ENCODE results near the gene CTBS.
A peak's percentile ranks its signal among the peaks of the same experiment; 100 is the strongest.
"Not testable (repeated sequence)": the region's sequence is repeated elsewhere in the genome, so short reads cannot be mapped to it uniquely, and the experiment has no call there.

Gene CTBS

GRCh38 chr1:84603223-84603622 lies 29.0 kb upstream of the CTBS start:
- Mint-ChIP-seq H3K36me3 (ENCODE audit: low read depth) (peaks cover 12% of the 10 kb centered on the region), H3K27ac (no peak overlapping the region), H3K4me1 (ENCODE audit: low read depth) (peaks cover 20% of the 10 kb centered on the region), H3K27me3 (ENCODE audit: low read depth) (no peaks in the 10 kb centered on the region), H3K4me3 (no peak overlapping the region), H3K9me3 (peaks cover 45% of the 10 kb centered on the region)
- DNase-seq (ENCODE audit: low spot score) = no peak

- DNase-seq (ENCODE audit: low spot score) = no peak
- H3K4me3 Mint-ChIP-seq = no peak overlapping the region
- H3K27ac Mint-ChIP-seq = no peak overlapping the region
- H3K36me3 Mint-ChIP-seq (ENCODE audit: low read depth) = peaks cover 11% of the 10 kb centered on the region
- peaks cover 20% of the 10 kb centered on the region for H3K4me1 Mint-ChIP-seq (ENCODE audit: low read depth)
- H3K9me3 Mint-ChIP-seq = peaks cover 32% of the 10 kb centered on the region
- no peaks in the 10 kb centered on the region for H3K27me3 Mint-ChIP-seq (ENCODE audit: low read depth)
Observed at GRCh38 chr1:84600796-84601195, 26.6 kb upstream of the CTBS start.

GRCh38 chr1:84598846-84599741 lies 24.9 kb upstream of the CTBS start:
- DNase-seq (ENCODE audit: low spot score) = no peak
- Mint-ChIP-seq H3K9me3 (peaks cover 22% of the 10 kb centered on the region), H3K4me1 (ENCODE audit: low read depth) (peaks cover 20% of the 10 kb centered on the region), H3K36me3 (ENCODE audit: low read depth) (peaks cover 4% of the 10 kb centered on the region), H3K27me3 (ENCODE audit: low read depth) (no peaks in the 10 kb centered on the region), H3K27ac (peak overlapping the region; percentile 74), H3K4me3 (peak overlapping the region; percentile 10)

GRCh38 chr1:84598418-84598817 lies 24.2 kb upstream of the CTBS start:
- H3K27ac Mint-ChIP-seq = peak overlapping the region; percentile 17

GRCh38 chr1:84597011-84597410 lies 22.8 kb upstream of the CTBS start:
- peaks cover 24% of the 10 kb centered on the region for H3K9me3 Mint-ChIP-seq
- H3K27ac Mint-ChIP-seq = no peak overlapping the region
- DNase-seq (ENCODE audit: low spot score) = no peak
- H3K4me3 Mint-ChIP-seq = no peak overlapping the region
- peaks cover 20% of the 10 kb centered on the region for H3K4me1 Mint-ChIP-seq (ENCODE audit: low read depth)
- no peaks in the 10 kb centered on the region for H3K27me3 Mint-ChIP-seq (ENCODE audit: low read depth)
- H3K36me3 Mint-ChIP-seq (ENCODE audit: low read depth) = peaks cover 4% of the 10 kb centered on the region

More at GRCh38 chr1:84598418-84598817, 24.2 kb upstream of the CTBS start:
- no peak for DNase-seq (ENCODE audit: low spot score)
- H3K4me1 Mint-ChIP-seq (ENCODE audit: low read depth) = peaks cover 20% of the 10 kb centered on the region
- H3K27me3 Mint-ChIP-seq (ENCODE audit: low read depth) = no peaks in the 10 kb centered on the region
- H3K9me3 Mint-ChIP-seq = peaks cover 20% of the 10 kb centered on the region
- H3K4me3 Mint-ChIP-seq = no peak overlapping the region
- peaks cover 4% of the 10 kb centered on the region for H3K36me3 Mint-ChIP-seq (ENCODE audit: low read depth)

GRCh38 chr1:84594959-84595358 lies 20.7 kb upstream of the CTBS start:
- not testable (repeated sequence) for H3K27me3 Mint-ChIP-seq (ENCODE audit: low read depth); H3K4me3 Mint-ChIP-seq; H3K27ac Mint-ChIP-seq; H3K36me3 Mint-ChIP-seq (ENCODE audit: low read depth); DNase-seq (ENCODE audit: low spot score)
- H3K4me1 Mint-ChIP-seq (ENCODE audit: low read depth) = peaks cover 16% of the 10 kb centered on the region
- H3K9me3 Mint-ChIP-seq = peaks cover 26% of the 10 kb centered on the region

- H3K4me1 Mint-ChIP-seq (ENCODE audit: low read depth) = no peaks in the 10 kb centered on the region
Observed at GRCh38 chr1:84587099-84587498, 12.9 kb upstream of the CTBS start.

GRCh38 chr1:84585803-84586202 lies 11.6 kb upstream of the CTBS start:
- no peak overlapping the region for H3K27ac Mint-ChIP-seq
- H3K9me3 Mint-ChIP-seq = peaks cover 11% of the 10 kb centered on the region
- no peaks in the 10 kb centered on the region for H3K36me3 Mint-ChIP-seq (ENCODE audit: low read depth)
- DNase-seq (ENCODE audit: low spot score) = no peak
- no peaks in the 10 kb centered on the region for H3K27me3 Mint-ChIP-seq (ENCODE audit: low read depth)
- no peak overlapping the region for H3K4me3 Mint-ChIP-seq
- no peaks in the 10 kb centered on the region for H3K4me1 Mint-ChIP-seq (ENCODE audit: low read depth)

More at GRCh38 chr1:84587099-84587498, 12.9 kb upstream of the CTBS start:
- H3K9me3 Mint-ChIP-seq = peaks cover 18% of the 10 kb centered on the region
- no peak overlapping the region for H3K4me3 Mint-ChIP-seq
- no peak overlapping the region for H3K27ac Mint-ChIP-seq
- H3K36me3 Mint-ChIP-seq (ENCODE audit: low read depth) = no peaks in the 10 kb centered on the region
- H3K27me3 Mint-ChIP-seq (ENCODE audit: low read depth) = no peaks in the 10 kb centered on the region
- DNase-seq (ENCODE audit: low spot score) = no peak

GRCh38 chr1:84584126-84584525 lies 9.9 kb upstream of the CTBS start:
- no peak overlapping the region for H3K4me3 Mint-ChIP-seq
- H3K27me3 Mint-ChIP-seq (ENCODE audit: low read depth) = no peaks in the 10 kb centered on the region
- no peak for DNase-seq (ENCODE audit: low spot score)
- H3K9me3 Mint-ChIP-seq = peaks cover 11% of the 10 kb centered on the region
- no peaks in the 10 kb centered on the region for H3K4me1 Mint-ChIP-seq (ENCODE audit: low read depth)
- no peaks in the 10 kb centered on the region for H3K36me3 Mint-ChIP-seq (ENCODE audit: low read depth)
- no peak overlapping the region for H3K27ac Mint-ChIP-seq

- peaks cover 11% of the 10 kb centered on the region for H3K9me3 Mint-ChIP-seq
- H3K27me3 Mint-ChIP-seq (ENCODE audit: low read depth) = no peaks in the 10 kb centered on the region
- no peaks in the 10 kb centered on the region for H3K36me3 Mint-ChIP-seq (ENCODE audit: low read depth)
- DNase-seq (ENCODE audit: low spot score) = no peak
- H3K4me3 Mint-ChIP-seq = no peak overlapping the region
- H3K27ac Mint-ChIP-seq = no peak overlapping the region
- H3K4me1 Mint-ChIP-seq (ENCODE audit: low read depth) = no peaks in the 10 kb centered on the region
Observed at GRCh38 chr1:84583648-84584047, 9.4 kb upstream of the CTBS start.

GRCh38 chr1:84582802-84583587 lies 8.8 kb upstream of the CTBS start:
- Mint-ChIP-seq H3K4me3 (no peak overlapping the region), H3K27me3 (ENCODE audit: low read depth) (no peaks in the 10 kb centered on the region), H3K9me3 (peaks cover 11% of the 10 kb centered on the region), H3K27ac (no peak overlapping the region), H3K36me3 (ENCODE audit: low read depth) (no peaks in the 10 kb centered on the region), H3K4me1 (ENCODE audit: low read depth) (no peaks in the 10 kb centered on the region)
- no peak for DNase-seq (ENCODE audit: low spot score)

GRCh38 chr1:84581648-84582047 lies 7.4 kb upstream of the CTBS start:
- Mint-ChIP-seq H3K4me3 (no peak overlapping the region), H3K9me3 (peaks cover 10% of the 10 kb centered on the region), H3K4me1 (ENCODE audit: low read depth) (no peaks in the 10 kb centered on the region), H3K27me3 (ENCODE audit: low read depth) (no peaks in the 10 kb centered on the region), H3K36me3 (ENCODE audit: low read depth) (no peaks in the 10 kb centered on the region), H3K27ac (no peak overlapping the region)
- DNase-seq (ENCODE audit: low spot score) = no peak

- Mint-ChIP-seq H3K4me1 (ENCODE audit: low read depth) (peaks cover 31% of the 10 kb centered on the region), H3K9me3 (no peaks in the 10 kb centered on the region), H3K27ac (peak overlapping the region; percentile 100), H3K4me3 (peak overlapping the region; percentile 97), H3K27me3 (ENCODE audit: low read depth) (no peaks in the 10 kb centered on the region), H3K36me3 (ENCODE audit: low read depth) (peaks cover 31% of the 10 kb centered on the region)
- no peak for DNase-seq (ENCODE audit: low spot score)
Observed at GRCh38 chr1:84574936-84575335, 696 bp upstream of the CTBS start.

- Mint-ChIP-seq H3K4me1 (ENCODE audit: low read depth) (peaks cover 31% of the 10 kb centered on the region), H3K36me3 (ENCODE audit: low read depth) (peaks cover 39% of the 10 kb centered on the region), H3K27ac (peak overlapping the region; percentile 100), H3K9me3 (no peaks in the 10 kb centered on the region), H3K27me3 (ENCODE audit: low read depth) (no peaks in the 10 kb centered on the region), H3K4me3 (peak overlapping the region; percentile 97)
- no peak for DNase-seq (ENCODE audit: low spot score)
Observed at GRCh38 chr1:84573481-84573966, 716 bp downstream of the CTBS start.
